ENCODE data around the gene CAMKK1. TPM values are rescaled to one million over a fixed set of nuclear protein-coding genes. Genes with fewer than 3 reads are reported as not detected.

Gene CAMKK1
- total and polyA plus RNA-seq, 2 donors (not counting 1 experiment from before 2014, with no cell fraction given), result 4.5 to 35.9 TPM

DNA sequence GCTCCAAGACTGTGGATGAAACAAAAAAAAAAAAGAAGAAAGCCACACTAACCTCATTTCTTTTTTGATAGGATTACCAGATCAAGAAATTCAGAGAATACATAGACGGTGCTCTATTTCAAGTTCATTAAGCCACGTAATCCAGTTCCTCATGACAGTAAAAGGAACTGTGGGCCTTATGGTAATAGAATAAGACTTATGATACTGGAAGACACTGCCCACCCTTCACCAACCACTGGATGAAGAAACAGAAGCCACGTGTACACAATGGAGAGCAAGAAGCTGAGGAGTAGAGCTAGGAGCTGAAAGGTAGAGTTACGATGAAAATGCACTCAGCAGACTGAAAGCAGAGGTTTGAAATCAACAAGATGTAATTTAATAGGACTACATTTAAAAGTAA lies 58.0 kb downstream of the CAMKK1 start:
- no peak for DNase-seq
- Histone ChIP-seq H3K79me2 (ENCODE audit: control insufficient read depth, insufficient read depth, low read length) (peaks cover 52% of the 10 kb centered on the region), H4K20me1 (ENCODE audit: control insufficient read depth, insufficient read depth, low read length, poor library complexity, severe bottlenecking) (peaks cover 6% of the 10 kb centered on the region), H3K4me1 (ENCODE audit: control insufficient read depth in 2 of 2, insufficient read depth in 2 of 2, low read length in 2 of 2) (no peaks in the 10 kb centered on the region), H3K36me3 (replicated peaks in 1 of 2; ENCODE audit: control extremely low read depth in 1 of 2, control insufficient read depth in 1 of 2, extremely low read depth in 1 of 2, insufficient read depth in 2 of 2, low read length in 1 of 2) (peaks cover 0 to 33% of the 10 kb centered on the region in 2 experiments), H2AFZ (ENCODE audit: insufficient read depth, low read depth, low read length, poor library complexity, severe bottlenecking) (no peak overlapping the region), H3K4me2 (replicated peaks; ENCODE audit: low read depth, low read length, poor library complexity, severe bottlenecking) (no peak overlapping the region), H3K9ac (ENCODE audit: low read length) (no peak overlapping the region), H3K9me3 (ENCODE audit: control extremely low read depth in 1 of 3, control insufficient read depth in 2 of 3, insufficient read depth in 1 of 3, low read length in 2 of 3) (no peaks in the 10 kb centered on the region), H3K4me3 (ENCODE audit: control extremely low read depth in 1 of 5, extremely low read depth in 1 of 5, insufficient read depth in 1 of 5, low read depth in 2 of 5, low read length in 4 of 5) (no peak overlapping the region), H3K27ac (ENCODE audit: low read length in 2 of 2) (no peak overlapping the region), H3K27me3 (replicated peaks in 1 of 4; ENCODE audit: control extremely low read depth in 1 of 4, control insufficient read depth in 3 of 4, insufficient read depth in 4 of 4, low read length in 3 of 4) (no peaks in the 10 kb centered on the region)
- ATAC-seq (ENCODE audit: low read depth), result no peak
- Mint-ChIP-seq H3K9me3 (ENCODE audit: insufficient read depth) (no peaks in the 10 kb centered on the region), H3K4me1 (peaks cover 2% of the 10 kb centered on the region), H3K27ac (no peak overlapping the region), H3K4me3 (no peak overlapping the region), H3K27me3 (no peaks in the 10 kb centered on the region)
- CTCF ChIA-PET, result interaction anchor here (1.1 kb wide), 2 partner anchors 97 to 99 kb away, joined by 4 read pairs; no protein-coding TSS in a partner anchor
- POLR2A ChIA-PET, result no interaction called here
- intact Hi-C loops (cut with micrococcal nuclease), result no loop called here
- no CpG with 5 or more reads among the region's 4 CpGs for WGBS (ENCODE audit: insufficient coverage)
- no peak for TF ChIP-seq EZH2 (IDR thresholded peaks at IDR 0.05; ENCODE audit: borderline replicate concordance, insufficient read depth, low read depth, low read length, poor library complexity, severe bottlenecking)
- TF ChIP-seq, protein P1, sequence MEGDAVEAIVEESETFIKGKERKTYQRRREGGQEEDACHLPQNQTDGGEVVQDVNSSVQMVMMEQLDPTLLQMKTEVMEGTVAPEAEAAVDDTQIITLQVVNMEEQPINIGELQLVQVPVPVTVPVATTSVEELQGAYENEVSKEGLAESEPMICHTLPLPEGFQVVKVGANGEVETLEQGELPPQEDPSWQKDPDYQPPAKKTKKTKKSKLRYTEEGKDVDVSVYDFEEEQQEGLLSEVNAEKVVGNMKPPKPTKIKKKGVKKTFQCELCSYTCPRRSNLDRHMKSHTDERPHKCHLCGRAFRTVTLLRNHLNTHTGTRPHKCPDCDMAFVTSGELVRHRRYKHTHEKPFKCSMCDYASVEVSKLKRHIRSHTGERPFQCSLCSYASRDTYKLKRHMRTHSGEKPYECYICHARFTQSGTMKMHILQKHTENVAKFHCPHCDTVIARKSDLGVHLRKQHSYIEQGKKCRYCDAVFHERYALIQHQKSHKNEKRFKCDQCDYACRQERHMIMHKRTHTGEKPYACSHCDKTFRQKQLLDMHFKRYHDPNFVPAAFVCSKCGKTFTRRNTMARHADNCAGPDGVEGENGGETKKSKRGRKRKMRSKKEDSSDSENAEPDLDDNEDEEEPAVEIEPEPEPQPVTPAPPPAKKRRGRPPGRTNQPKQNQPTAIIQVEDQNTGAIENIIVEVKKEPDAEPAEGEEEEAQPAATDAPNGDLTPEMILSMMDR (IDR thresholded peaks at IDR 0.05), result no peak

DNA sequence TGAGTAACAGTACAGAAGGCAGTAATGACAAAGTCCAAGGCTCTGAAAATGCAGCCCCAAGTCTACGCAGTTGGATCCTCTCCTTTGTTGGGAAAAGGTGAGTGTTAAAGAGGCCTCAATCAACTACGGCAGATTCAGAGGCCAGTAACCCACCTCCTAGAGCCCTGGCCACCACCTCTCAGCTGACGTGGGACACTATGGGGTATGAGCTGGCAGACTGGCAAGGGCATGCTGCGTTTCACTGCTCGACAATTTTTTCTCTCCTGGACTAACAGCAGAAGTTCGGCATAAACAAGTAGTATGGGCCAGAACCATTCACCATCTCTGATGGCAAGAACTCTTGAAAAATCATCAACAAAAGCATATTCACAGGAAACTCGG lies 64.0 kb downstream of the CAMKK1 start:
- no peaks in the 10 kb centered on the region for H3K9me3 Mint-ChIP-seq (ENCODE audit: insufficient read depth)
- Histone ChIP-seq H3K27ac (ENCODE audit: low read length in 2 of 2) (no peak overlapping the region), H3K4me1 (ENCODE audit: control insufficient read depth in 2 of 2, insufficient read depth in 2 of 2, low read length in 2 of 2) (no peaks in the 10 kb centered on the region), H3K4me3 (ENCODE audit: control extremely low read depth in 1 of 5, extremely low read depth in 1 of 5, insufficient read depth in 1 of 5, low read depth in 2 of 5, low read length in 4 of 5) (no peak overlapping the region), H3K4me2 (replicated peaks; ENCODE audit: low read depth, low read length, poor library complexity, severe bottlenecking) (no peak overlapping the region), H3K79me2 (ENCODE audit: control insufficient read depth, insufficient read depth, low read length) (peaks cover 25% of the 10 kb centered on the region), H4K20me1 (ENCODE audit: control insufficient read depth, insufficient read depth, low read length, poor library complexity, severe bottlenecking) (no peaks in the 10 kb centered on the region), H3K36me3 (replicated peaks in 1 of 2; ENCODE audit: control extremely low read depth in 1 of 2, control insufficient read depth in 1 of 2, extremely low read depth in 1 of 2, insufficient read depth in 2 of 2, low read length in 1 of 2) (peaks cover 9 to 48% of the 10 kb centered on the region in 2 experiments), H3K27me3 (replicated peaks in 1 of 4; ENCODE audit: control extremely low read depth in 1 of 4, control insufficient read depth in 3 of 4, insufficient read depth in 4 of 4, low read length in 3 of 4) (no peaks in the 10 kb centered on the region), H3K9me3 (ENCODE audit: control extremely low read depth in 1 of 3, control insufficient read depth in 2 of 3, insufficient read depth in 1 of 3, low read length in 2 of 3) (no peaks in the 10 kb centered on the region), H2AFZ (ENCODE audit: insufficient read depth, low read depth, low read length, poor library complexity, severe bottlenecking) (no peak overlapping the region), H3K9ac (ENCODE audit: low read length) (no peak overlapping the region)
- 100% methylated on average over 4 of the region's 7 CpGs for WGBS (ENCODE audit: insufficient coverage)
- H3K4me3 Mint-ChIP-seq, result no peak overlapping the region
- ChIA-PET CTCF (interaction anchor here (1.4 to 12.3 kb wide), 15 partner anchors 11 to 293 kb away, joined by 3 to 482 read pairs (median 22); partner anchors contain the start of genes HASPIN and NCBP3), POLR2A (interaction anchor here (1.1 kb wide), 1 partner anchor 64 kb away, joined by 11 read pairs; no protein-coding TSS in a partner anchor)
- no peak overlapping the region for H3K27ac Mint-ChIP-seq
- intact Hi-C loops (cut with micrococcal nuclease), result no loop called here
- H3K4me1 Mint-ChIP-seq, result peaks cover 1% of the 10 kb centered on the region
- DNase-seq (no peak), ATAC-seq (ENCODE audit: low read depth) (no peak)
- TF ChIP-seq EZH2 (IDR thresholded peaks at IDR 0.05; ENCODE audit: borderline replicate concordance, insufficient read depth, low read depth, low read length, poor library complexity, severe bottlenecking), result no peak
- TF ChIP-seq, protein P1 (IDR thresholded peaks at IDR 0.05), result no peak
- no peaks in the 10 kb centered on the region for H3K27me3 Mint-ChIP-seq

Measured in B cell (primary cell).